ENCODE measurements around the gene AATK.

Gene AATK

DNA sequence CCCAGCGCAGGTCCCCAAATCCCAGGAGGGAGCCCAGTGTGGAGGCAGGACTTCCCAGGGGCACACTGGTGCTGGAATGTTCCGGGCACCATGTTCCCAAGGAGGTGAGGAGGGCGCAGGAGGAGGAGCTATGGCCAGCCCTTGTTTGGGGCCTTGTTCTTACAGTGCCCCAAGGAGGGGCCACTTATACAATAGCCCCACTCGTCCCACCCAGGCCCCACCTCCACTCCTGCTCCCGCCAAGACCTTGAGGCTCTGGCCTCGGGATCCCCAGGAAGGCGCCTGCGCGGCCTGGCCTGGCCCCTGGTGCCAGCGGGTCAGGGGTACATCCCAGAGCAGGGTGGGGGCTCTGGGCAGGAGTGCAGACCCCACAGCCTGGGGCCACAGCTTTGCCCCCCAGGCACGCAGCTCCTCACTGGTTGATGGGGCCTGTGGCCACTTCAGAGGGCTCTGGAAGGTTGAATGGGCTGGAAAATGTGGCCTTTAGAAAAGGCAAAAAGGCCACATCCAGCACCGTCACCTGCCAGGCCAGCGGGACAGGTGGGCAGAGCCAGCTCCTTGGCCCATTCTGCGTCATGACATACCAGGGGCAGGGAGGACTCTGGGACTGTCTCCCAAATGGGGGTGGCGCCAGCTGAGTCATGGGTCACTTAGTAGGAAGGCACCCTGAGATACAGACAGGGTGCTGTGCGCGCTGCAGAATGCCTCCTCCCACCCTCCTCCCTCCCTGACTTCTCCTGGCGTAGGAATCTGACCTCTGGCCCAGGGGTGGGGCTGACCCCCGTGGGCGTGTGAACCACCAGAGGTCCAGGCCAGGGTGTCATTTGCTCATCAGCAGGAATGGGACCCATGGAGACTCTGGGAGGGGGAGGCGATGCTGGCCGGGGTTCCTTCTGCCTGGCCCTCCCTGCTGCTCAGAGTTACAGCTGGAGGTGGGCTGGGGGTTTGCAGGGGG lies 33.0 kb downstream of the AATK start:
- TF ChIP-seq GATA1 (IDR thresholded peaks at IDR 0.05; ENCODE audit: low read depth, low read length) (no peak), POLR2A (IDR thresholded peaks at IDR 0.05; ENCODE audit: low read length) (no peak)

DNA sequence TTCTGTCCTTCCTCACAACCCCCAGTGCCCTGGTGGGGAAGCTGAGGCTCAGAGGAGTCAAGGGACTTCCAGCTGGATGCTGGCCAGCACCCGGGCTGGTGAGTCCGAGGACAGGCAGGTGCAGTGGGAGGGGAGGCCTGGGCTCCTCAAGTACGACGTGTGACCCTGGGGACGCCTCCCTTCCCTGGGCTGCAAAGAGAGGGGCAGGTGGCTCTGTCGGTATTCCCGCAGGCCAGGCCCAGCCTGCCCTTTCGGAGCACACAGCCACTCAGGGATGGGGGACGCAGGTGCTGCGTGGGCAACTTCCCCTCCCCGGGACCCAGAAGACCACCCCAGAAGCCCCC lies 33.9 kb downstream of the AATK start:
- DNase-seq = no peak
- TF ChIP-seq GATA1 (IDR thresholded peaks at IDR 0.05; ENCODE audit: low read depth, low read length) (no peak), POLR2A (IDR thresholded peaks at IDR 0.05; ENCODE audit: low read length) (no peak)

More for the DNA sequence above, 33.0 kb downstream of the AATK start:
- no peak for DNase-seq

DNA sequence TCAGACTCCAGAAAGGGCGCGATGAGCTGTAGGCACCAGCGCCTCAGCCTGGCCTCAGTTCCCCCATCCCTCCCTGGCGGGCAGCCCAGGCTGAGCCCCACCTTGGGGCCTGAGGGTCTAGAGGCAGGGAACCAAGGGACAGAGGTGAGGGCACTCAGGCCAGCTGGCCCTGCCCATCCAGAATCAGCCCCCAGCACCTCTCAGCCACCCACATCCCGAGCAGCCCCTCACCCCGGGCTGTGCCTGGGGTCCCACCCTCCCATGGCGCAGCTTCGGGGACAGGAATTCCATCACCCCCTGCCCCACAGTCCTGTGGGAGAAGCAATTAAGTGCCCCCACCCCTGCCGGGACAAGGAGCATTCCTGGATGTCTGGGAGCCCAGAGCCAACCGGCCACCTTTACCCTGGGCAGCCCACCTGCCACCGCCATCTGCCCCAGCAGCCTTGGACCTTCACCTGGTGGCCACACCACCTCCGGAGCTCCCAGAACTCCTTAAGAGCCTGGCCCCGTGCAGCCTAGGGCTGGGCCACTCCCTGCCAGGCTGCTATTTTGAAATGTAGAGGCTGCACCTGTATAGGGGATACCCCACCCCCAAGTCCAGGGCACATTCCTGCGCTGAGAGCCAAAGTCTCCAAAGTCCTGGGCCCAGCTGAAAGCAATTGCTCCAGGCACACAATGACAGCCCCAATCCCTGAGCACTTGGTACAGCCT lies 34.4 kb downstream of the AATK start:
- no peak for DNase-seq
- TF ChIP-seq GATA1 (IDR thresholded peaks at IDR 0.05; ENCODE audit: low read depth, low read length) = no peak
- no peak for TF ChIP-seq POLR2A (IDR thresholded peaks at IDR 0.05; ENCODE audit: low read length)

DNA sequence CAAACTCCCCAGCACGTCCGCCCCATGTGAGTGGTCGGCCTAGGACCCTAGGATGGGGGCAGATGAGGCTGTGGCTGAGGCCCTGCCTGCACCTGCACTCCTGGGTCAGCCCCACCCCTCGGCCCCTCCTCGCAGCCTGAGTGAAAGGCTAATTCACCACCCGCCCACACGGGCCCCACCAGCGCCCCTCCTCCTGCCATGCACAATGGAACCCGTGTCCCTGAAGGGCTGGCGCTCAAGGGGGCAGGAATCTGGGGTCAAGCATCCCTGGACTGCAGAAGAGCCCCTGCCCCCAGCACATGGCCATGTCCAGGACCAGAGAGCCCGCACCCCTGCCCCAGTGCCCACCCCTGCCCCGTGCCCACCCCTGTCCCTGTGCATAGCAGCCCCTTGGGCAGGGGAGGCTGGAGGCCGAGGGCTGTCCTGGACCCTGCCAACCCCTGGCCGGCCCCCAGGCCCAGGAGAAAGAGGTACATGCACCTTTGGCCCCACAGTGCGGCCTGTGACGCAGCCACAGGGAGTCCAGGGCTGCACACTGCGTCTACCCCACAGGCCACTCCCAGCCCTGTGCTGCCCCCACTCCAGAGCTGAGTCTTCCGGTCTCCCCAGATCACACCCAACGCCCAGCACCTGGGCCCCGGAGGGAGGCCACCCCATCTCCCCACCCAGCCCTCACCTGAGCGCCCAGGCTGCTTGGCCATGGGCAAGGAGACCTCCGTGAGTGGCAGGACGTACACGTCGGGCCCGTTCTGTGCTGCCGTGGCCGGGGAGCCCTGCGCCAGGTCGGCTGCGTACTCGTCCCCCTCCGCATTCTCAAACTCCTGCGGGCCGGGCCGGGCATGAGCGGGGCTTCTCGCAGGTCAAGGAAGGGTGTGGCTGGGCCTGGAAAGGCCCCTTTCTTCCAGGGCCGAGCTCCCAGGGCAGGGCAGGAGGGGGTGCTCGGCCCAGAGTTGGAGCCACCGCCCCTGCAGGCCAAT lies 35.3 kb downstream of the AATK start:
- TF ChIP-seq POLR2A (IDR thresholded peaks at IDR 0.05; ENCODE audit: low read length) (no peak), GATA1 (IDR thresholded peaks at IDR 0.05; ENCODE audit: low read depth, low read length) (no peak)

DNA sequence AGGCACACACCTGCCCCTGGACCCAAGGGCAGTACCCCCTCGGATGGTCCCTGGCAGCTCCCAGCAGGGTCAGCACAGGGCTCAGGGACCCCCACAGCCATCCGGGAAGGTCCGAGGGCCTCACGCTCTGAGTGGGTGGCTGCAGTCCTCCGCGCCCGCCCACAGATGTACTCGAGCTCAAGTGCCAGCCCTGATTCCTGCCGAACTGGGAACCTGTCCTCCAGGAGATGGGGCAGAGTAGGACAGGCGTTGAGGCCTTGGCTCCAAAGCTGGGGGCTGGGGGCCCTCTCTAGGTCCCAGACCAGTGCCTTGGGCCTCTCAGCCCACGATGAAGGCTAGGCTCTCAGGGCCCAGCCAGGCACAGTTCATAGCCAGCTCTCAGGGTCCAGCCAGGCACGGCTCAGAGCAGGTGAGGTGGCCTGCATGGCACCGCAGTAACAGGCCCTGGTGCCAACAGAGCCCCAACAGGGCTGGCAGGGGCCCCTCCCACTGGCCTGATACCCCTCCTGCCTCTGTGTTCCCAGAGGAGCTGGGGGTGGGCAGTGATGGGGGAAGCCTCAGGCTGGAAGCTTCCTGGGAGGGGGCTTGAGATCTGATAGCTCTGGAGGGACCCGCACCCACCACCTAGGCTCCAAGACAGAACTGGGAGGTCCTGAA lies 36.2 kb downstream of the AATK start:
- TF ChIP-seq POLR2A (IDR thresholded peaks at IDR 0.05; ENCODE audit: low read length) = no peak
- no peak for TF ChIP-seq GATA1 (IDR thresholded peaks at IDR 0.05; ENCODE audit: low read depth, low read length)
- DNase-seq = no peak

More for the DNA sequence above, 35.3 kb downstream of the AATK start:
- no peak for DNase-seq

DNA sequence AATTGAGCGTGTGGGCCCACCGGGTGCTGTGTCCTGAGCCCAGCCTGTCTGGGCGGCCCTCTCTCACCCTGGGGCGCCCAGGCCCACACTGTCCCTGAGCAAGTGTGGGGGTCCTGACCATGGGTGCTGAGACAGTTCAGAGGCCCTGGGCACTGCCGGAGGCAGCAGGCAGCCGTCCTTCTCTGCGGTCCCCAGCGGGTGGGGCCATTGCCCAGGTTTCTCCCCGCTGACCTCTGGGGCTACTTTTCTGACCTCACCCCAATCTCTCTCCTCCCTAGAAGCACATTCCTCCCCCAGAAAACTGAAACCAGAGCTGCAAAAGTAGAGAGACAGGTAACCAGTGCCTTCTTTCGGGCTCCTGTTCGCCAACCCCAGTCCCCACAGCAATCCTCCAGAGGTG lies 36.7 kb downstream of the AATK start:
- TF ChIP-seq GATA1 (IDR thresholded peaks at IDR 0.05; ENCODE audit: low read depth, low read length) (no peak), POLR2A (IDR thresholded peaks at IDR 0.05; ENCODE audit: low read length) (no peak)

DNA sequence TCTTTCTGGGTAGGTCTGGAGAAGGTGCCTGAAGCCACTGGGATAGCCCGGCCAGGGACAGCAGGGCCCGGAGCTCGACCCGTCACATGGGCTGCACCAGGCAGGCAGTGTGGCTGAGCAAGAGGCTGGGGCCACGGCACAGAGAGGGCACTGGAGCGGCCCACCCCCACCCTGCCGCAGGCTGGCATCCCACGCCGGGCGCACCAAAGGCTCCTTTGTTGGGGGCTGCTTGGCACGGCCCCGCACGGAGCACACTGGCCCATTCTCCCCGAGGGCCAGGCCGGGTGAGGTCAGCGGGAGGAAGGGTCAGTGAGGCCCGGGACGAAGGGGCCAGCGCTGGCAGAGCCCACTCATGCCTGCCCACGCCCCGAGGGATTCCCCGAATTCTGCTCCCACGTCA lies 37.2 kb downstream of the AATK start:
- TF ChIP-seq POLR2A (IDR thresholded peaks at IDR 0.05; ENCODE audit: low read length) = no peak
- no peak for TF ChIP-seq GATA1 (IDR thresholded peaks at IDR 0.05; ENCODE audit: low read depth, low read length)
- DNase-seq = no peak

More for the DNA sequence above, 36.7 kb downstream of the AATK start:
- no peak for DNase-seq

DNA sequence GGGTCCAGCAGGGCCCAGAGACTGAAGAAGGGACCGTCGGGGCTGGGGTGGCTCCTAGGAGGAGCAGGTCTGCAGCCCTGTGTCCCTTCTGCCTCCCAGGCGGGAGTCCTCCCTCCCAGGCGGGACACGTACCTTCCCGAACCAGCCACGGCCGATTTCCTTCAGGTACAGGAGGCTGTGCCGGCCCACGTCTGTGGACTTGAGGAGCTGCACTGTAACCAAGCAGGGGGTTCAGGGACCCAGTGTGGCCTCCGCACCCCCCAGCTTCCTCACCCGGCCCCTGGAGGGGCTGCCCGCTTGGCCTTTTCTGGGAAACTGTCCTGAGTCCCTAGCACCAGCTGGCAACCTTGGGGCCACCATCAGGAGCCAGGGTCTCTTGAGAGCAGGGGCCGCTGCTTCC lies 37.7 kb downstream of the AATK start:
- DNase-seq = no peak
- TF ChIP-seq GATA1 (IDR thresholded peaks at IDR 0.05; ENCODE audit: low read depth, low read length) (no peak), POLR2A (IDR thresholded peaks at IDR 0.05; ENCODE audit: low read length) (no peak)

DNA sequence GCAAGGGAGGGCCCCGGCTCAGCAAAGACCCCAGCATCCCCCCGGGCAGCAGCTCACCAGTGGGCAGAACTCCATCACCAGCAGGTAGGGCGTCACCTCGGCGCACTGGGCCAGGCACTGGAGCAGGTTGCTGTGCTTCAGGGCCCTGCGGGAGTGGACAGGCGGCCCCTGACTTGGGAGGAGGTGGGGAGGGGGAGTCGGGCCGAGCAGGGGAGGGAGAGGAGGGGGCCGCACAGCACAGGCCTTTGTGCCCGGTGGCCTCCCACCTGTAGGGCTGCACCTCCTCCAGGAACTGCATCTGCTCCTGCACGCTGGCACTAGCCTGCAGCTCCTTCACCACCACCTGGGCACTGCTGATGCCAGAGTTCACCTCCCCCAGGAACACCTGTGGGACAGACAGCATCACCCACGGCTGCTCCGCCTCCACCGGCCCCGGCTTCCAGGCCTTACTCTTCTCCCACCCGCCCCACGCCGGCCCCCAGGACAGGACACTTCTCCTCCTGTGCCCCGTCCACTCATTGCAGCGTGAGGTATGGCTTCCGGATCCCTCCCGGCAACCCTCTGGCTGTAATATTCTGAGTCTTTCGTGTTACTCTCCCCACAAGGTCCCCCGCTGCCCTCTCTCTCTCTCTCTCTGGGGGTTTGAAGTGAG lies 38.4 kb downstream of the AATK start:
- TF ChIP-seq POLR2A (IDR thresholded peaks at IDR 0.05; ENCODE audit: low read length) (no peak), GATA1 (IDR thresholded peaks at IDR 0.05; ENCODE audit: low read depth, low read length) (no peak)
- no peak for DNase-seq

DNA sequence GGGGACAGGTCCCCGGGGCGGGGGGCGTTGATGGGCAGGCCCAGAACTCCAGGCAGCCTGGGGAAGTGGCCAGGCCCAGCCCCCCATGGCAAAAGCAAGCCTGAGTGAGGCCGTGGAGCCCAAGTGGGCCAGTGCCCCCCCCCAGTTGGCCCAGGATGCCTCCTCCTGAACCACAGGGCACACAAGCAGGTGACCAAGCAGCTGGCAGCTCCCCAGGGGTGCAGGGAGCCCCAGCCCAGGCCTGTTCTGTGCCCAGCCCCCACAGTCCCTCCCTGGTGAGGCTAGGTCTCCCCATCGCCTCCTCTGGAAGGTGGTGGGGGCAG lies 38.9 kb downstream of the AATK start:
- no peak for DNase-seq
- TF ChIP-seq POLR2A (IDR thresholded peaks at IDR 0.05; ENCODE audit: low read length) (no peak), GATA1 (IDR thresholded peaks at IDR 0.05; ENCODE audit: low read depth, low read length) (no peak)

DNA sequence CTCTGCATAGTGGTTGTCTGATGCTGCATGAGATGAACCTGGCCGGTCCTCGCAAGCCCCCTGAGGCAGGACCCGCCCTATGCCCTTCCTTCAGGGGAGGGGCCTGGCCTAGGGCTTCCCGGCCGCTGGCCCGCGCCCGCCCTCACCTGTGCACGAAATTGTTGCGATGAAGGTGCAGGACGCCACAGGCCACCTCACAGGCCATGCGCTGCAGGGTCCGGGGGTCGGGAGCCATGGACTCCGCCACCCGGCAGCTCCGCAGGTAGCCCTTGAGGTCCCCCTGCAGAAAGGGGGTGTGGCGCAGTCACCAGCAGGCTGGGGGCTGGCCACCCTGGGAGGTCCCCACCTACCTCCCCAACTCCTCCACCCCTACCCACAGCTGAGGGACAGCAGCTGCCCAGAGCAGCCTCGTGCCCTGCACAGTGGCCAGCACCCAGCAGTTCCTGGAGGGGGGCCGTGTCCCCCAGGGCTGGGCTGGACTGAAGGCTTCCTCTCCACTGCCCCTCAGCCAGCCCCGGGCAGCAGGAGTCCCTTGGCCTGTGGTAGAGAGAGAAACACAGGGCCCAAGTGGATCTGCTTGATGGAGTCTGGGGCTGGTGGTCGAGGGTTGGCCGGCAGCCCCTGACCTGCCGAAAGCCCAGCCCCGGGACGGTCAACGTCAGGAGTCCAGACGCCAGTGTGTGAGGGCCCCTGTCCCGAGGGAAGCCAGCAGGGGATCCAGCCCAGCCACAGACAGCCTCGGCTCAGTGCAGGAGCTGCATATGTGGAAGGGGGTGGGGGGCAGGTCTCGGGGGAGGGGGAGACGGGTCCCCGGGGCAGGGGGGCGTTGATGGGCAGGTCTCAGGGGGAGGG lies 39.5 kb downstream of the AATK start:
- no peak for DNase-seq
- TF ChIP-seq GATA1 (IDR thresholded peaks at IDR 0.05; ENCODE audit: low read depth, low read length) = no peak
- no peak for TF ChIP-seq POLR2A (IDR thresholded peaks at IDR 0.05; ENCODE audit: low read length)

DNA sequence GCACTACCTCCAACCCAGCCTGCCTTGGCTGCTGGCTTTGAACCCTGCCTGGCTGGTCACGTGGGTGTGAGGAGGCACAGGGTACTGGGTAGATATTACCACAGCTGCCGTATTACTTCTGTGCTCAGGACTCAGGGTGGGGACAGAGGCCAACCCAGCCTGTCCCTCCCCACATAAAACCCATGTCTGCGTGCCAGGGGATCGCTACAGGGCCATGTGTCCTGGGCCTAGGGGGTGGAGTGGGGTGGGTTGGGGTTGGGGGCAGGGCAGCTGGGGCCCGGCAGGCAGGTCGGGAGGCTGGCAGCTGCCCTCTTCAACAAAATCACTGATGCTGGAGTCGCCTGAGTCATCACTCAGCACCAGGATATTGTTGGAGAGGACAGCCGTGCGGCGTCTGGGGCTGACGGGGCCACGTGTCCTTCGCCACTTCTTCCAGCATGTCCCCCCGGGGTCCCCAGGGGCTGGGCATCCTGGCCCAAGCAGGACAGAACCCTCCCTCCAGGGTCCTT lies 40.4 kb downstream of the AATK start:
- no peak for DNase-seq
- TF ChIP-seq POLR2A (IDR thresholded peaks at IDR 0.05; ENCODE audit: low read length) (no peak), GATA1 (IDR thresholded peaks at IDR 0.05; ENCODE audit: low read depth, low read length) (no peak)
